Stomach (tissue), 4 donors: Measurements from ENCODE around the gene CELSR1.

ENCODE experiments used
- CTCF ChIP-seq, 7 experiments: fragments of 450-650 bp in 4 of 7; fragments of 200-600 bp in 3 of 7; sonication (generic) in 3 of 7; IDR thresholded peaks; one replicate each; pipeline ENCODE4 v1.5.1; 2016 to 2019; ENCODE audit warnings: antibody characterized with exemption in 7 of 7, control low read depth in 2 of 7, mild to moderate bottlenecking in 1 of 7
- EP300 ChIP-seq: sonication (generic); formaldehyde crosslinking; IDR thresholded peaks from one replicate; pipeline ENCODE4 v1.6.1; 2017; ENCODE audit warnings: antibody characterized with exemption
- POLR2AphosphoS5 ChIP-seq, 3 donors: sonication (generic); formaldehyde crosslinking; IDR thresholded peaks; one replicate each; pipeline ENCODE4 v1.6.1; 2016; ENCODE audit warnings: antibody characterized with exemption in 3 of 3

- TF ChIP-seq CTCF (IDR thresholded peaks at IDR 0.05), result no peak
- TF ChIP-seq POLR2AphosphoS5 (IDR thresholded peaks at IDR 0.05), result no peak
- TF ChIP-seq EP300, result no peak
These were observed 207.8 kb downstream of the CELSR1 start for GRCh38 chr22:46329616-46330015.
